Activated T-helper 2 cell treated with anti-CD3 and anti-CD28 coated beads, Interferon-gamma antibody, Interleukin-2, Interleukin-4, amounts not matched to agents 10 μg/mL and 5 μg/mL and 100 μg/mL, durations not matched to agents 14 hours and 24 hours and 36 hours (primary cell): Measurements from ENCODE around the gene TSC22D2. TPM values are rescaled to one million over a fixed set of nuclear protein-coding genes. Genes with fewer than 3 reads are reported as not detected.
"Not testable (repeated sequence)": the region's sequence is repeated elsewhere in the genome, so short reads cannot be mapped to it uniquely, and the experiment has no call there.

Experiments
- DNase-seq: peaks from one replicate; pipeline ENCODE4 v3.0.0; 2021; ENCODE audit warnings: low spot score
- H3K27ac Mint-ChIP-seq: one replicate; pipeline ENCODE4 v1.8.0; 2021; ENCODE audit warnings: mixed read lengths
- H3K27me3 Mint-ChIP-seq: one replicate; pipeline ENCODE4 v1.8.0; 2021; ENCODE audit warnings: low read depth, mixed read lengths
- H3K36me3 Mint-ChIP-seq: one replicate; pipeline ENCODE4 v1.8.0; 2021; ENCODE audit warnings: low read depth, mixed read lengths
- H3K4me1 Mint-ChIP-seq: one replicate; pipeline ENCODE4 v1.8.0; 2021; ENCODE audit warnings: low read depth, mixed read lengths
- H3K4me3 Mint-ChIP-seq: one replicate; pipeline ENCODE4 v1.8.0; 2021; ENCODE audit warnings: low read depth, mild to moderate bottlenecking, moderate library complexity, mixed read lengths
- H3K9me3 Mint-ChIP-seq: one replicate; pipeline ENCODE4 v1.8.0; 2021; ENCODE audit warnings: mixed read lengths
- intact Hi-C: fragments of 100-400 bp; cut with micrococcal nuclease; formaldehyde crosslinking; loops from one replicate; pipeline ENCODE4 v1.15.1; 2023
- total RNA-seq: library from RNA; stranded (reverse); gene quantifications from 2 replicates; pipeline ENCODE4 v1.2.3, GENCODE V29; 2022

Gene TSC22D2
- total RNA-seq, 1 donor from 2014 or later, result 21.3 TPM

- Mint-ChIP-seq H3K4me3 (no peak overlapping the region), H3K36me3 (no peaks in the 10 kb centered on the region), H3K9me3 (no peaks in the 10 kb centered on the region), H3K27ac (no peak overlapping the region), H3K27me3 (peaks cover 4% of the 10 kb centered on the region), H3K4me1 (no peaks in the 10 kb centered on the region)
- intact Hi-C loops, result loop anchor here (1.0 to 5.0 kb wide), 5 partner anchors 82 to 523 kb away; partner anchors contain the start of gene PFN2
- no peak for DNase-seq
These were observed 87.1 kb downstream of the TSC22D2 start for GRCh38 chr3:150495149-150495548.

- intact Hi-C loops, result loop anchor here (1.0 to 5.0 kb wide), 5 partner anchors 83 to 523 kb away; partner anchors contain the start of gene PFN2
- no peaks in the 10 kb centered on the region for H3K36me3 Mint-ChIP-seq
These were observed 87.6 kb downstream of the TSC22D2 start for GRCh38 chr3:150495563-150496168.

GRCh38 chr3:150497956-150498355 lies 89.9 kb downstream of the TSC22D2 start:
- Mint-ChIP-seq H3K4me1 (no peaks in the 10 kb centered on the region), H3K9me3 (peaks cover 11% of the 10 kb centered on the region), H3K27ac (no peak overlapping the region), H3K27me3 (peaks cover 6% of the 10 kb centered on the region), H3K4me3 (no peak overlapping the region), H3K36me3 (no peaks in the 10 kb centered on the region)
- intact Hi-C loops, result loop anchor here (5.0 kb wide), 2 partner anchors 196 to 526 kb away; partner anchors contain the start of gene PFN2
- no peak for DNase-seq

More at GRCh38 chr3:150495563-150496168, 87.6 kb downstream of the TSC22D2 start:
- peaks cover 4% of the 10 kb centered on the region for H3K27me3 Mint-ChIP-seq
- no peak for DNase-seq
- H3K27ac Mint-ChIP-seq, result no peak overlapping the region
- peaks cover under 1% of the 10 kb centered on the region for H3K9me3 Mint-ChIP-seq
- no peak overlapping the region for H3K4me3 Mint-ChIP-seq
- no peaks in the 10 kb centered on the region for H3K4me1 Mint-ChIP-seq

GRCh38 chr3:150500960-150501359 lies 92.9 kb downstream of the TSC22D2 start:
- H3K4me3 Mint-ChIP-seq, intact Hi-C loops, DNase-seq, H3K27ac Mint-ChIP-seq, H3K27me3 Mint-ChIP-seq, H3K4me1 Mint-ChIP-seq, H3K36me3 Mint-ChIP-seq: not testable (repeated sequence)
- H3K9me3 Mint-ChIP-seq, result peaks cover 11% of the 10 kb centered on the region

GRCh38 chr3:150503402-150504099 lies 95.5 kb downstream of the TSC22D2 start:
- Mint-ChIP-seq H3K9me3 (peaks cover 11% of the 10 kb centered on the region), H3K36me3 (no peaks in the 10 kb centered on the region), H3K27me3 (peaks cover 19% of the 10 kb centered on the region), H3K4me1 (peaks cover 4% of the 10 kb centered on the region), H3K27ac (no peak overlapping the region), H3K4me3 (no peak overlapping the region)
- intact Hi-C loops, result no loop called here
- no peak for DNase-seq

- Mint-ChIP-seq H3K36me3 (no peaks in the 10 kb centered on the region), H3K27ac (no peak overlapping the region), H3K4me3 (no peak overlapping the region), H3K9me3 (peaks cover 11% of the 10 kb centered on the region), H3K27me3 (peaks cover 26% of the 10 kb centered on the region), H3K4me1 (peaks cover 4% of the 10 kb centered on the region)
- DNase-seq, result no peak
- intact Hi-C loops, result no loop called here
These were observed 96.4 kb downstream of the TSC22D2 start for GRCh38 chr3:150504483-150504882.

- H3K36me3 Mint-ChIP-seq, result no peaks in the 10 kb centered on the region
- H3K4me1 Mint-ChIP-seq, result peaks cover 4% of the 10 kb centered on the region
- H3K27ac Mint-ChIP-seq, result no peak overlapping the region
- no peak for DNase-seq
- peaks cover 42% of the 10 kb centered on the region for H3K27me3 Mint-ChIP-seq
- no peaks in the 10 kb centered on the region for H3K9me3 Mint-ChIP-seq
- intact Hi-C loops, result no loop called here
- H3K4me3 Mint-ChIP-seq, result no peak overlapping the region
These were observed 100.3 kb downstream of the TSC22D2 start for GRCh38 chr3:150508401-150508800.

- Mint-ChIP-seq H3K27me3 (peaks cover 42% of the 10 kb centered on the region), H3K4me1 (peaks cover 4% of the 10 kb centered on the region), H3K36me3 (no peaks in the 10 kb centered on the region), H3K9me3 (no peaks in the 10 kb centered on the region), H3K27ac (no peak overlapping the region), H3K4me3 (no peak overlapping the region)
- DNase-seq, result no peak
- intact Hi-C loops, result no loop called here
These were observed 101.7 kb downstream of the TSC22D2 start for GRCh38 chr3:150509780-150510179.

GRCh38 chr3:150511122-150511821 lies 103.2 kb downstream of the TSC22D2 start:
- H3K27ac Mint-ChIP-seq, result no peak overlapping the region
- intact Hi-C loops, result no loop called here
- H3K27me3 Mint-ChIP-seq, result peaks cover 44% of the 10 kb centered on the region
- no peak for DNase-seq
- peaks cover 4% of the 10 kb centered on the region for H3K9me3 Mint-ChIP-seq
- peaks cover 4% of the 10 kb centered on the region for H3K4me1 Mint-ChIP-seq
- H3K4me3 Mint-ChIP-seq, result no peak overlapping the region
- H3K36me3 Mint-ChIP-seq, result no peaks in the 10 kb centered on the region

GRCh38 chr3:150515210-150515609 lies 107.1 kb downstream of the TSC22D2 start:
- H3K27me3 Mint-ChIP-seq, result peaks cover 21% of the 10 kb centered on the region
- no peaks in the 10 kb centered on the region for H3K4me1 Mint-ChIP-seq

More at GRCh38 chr3:150515210-150515609, 107.1 kb downstream of the TSC22D2 start:
- no peak overlapping the region for H3K27ac Mint-ChIP-seq
- intact Hi-C loops, result no loop called here
- no peak overlapping the region for H3K4me3 Mint-ChIP-seq
- H3K9me3 Mint-ChIP-seq, result peaks cover 8% of the 10 kb centered on the region
- H3K36me3 Mint-ChIP-seq, result no peaks in the 10 kb centered on the region
- no peak for DNase-seq
